PC-9 (cell line): Measurements from ENCODE around the gene RUNX1. TPM values are rescaled to one million over a fixed set of nuclear protein-coding genes. Genes with fewer than 3 reads are reported as not detected.

Experiments
- BruUV-seq: library from RNA; stranded (reverse); fragments of 400-500 nt; replicated peaks from 2 replicates; lab custom pipeline; 2021; lab: Mats Ljungman, UMichigan
- CTCF ChIA-PET: fragments of 300-600 bp; sonication (Branson Sonifier 250); formaldehyde crosslinking; loops from one replicate; lab custom pipeline; 2022; ENCODE audit warnings: antibody characterized with exemption; lab: Charles Lee
- POLR2A ChIA-PET: fragments of 300-600 bp; sonication (Branson Sonifier 250); formaldehyde crosslinking; loops from one replicate; lab custom pipeline; 2022; ENCODE audit warnings: antibody characterized with exemption; ENCODE audit not compliant: unreplicated experiment; lab: Charles Lee
- DNase-seq, 2 experiments: peaks; one replicate each; pipeline versions ENCODE4 v3.0.0 to v3.0.0-alpha.2; 2015 to 2022; ENCODE audit warnings: mixed read lengths in 1 of 2
- H2AFZ ChIP-seq: fragments of 200-600 bp; sonication (generic); 2 replicates; pipeline ENCODE4 v1.8.1; 2017; ENCODE audit warnings: antibody characterized with exemption
- H3F3A ChIP-seq: fragments of 200-600 bp; sonication (generic); 2 replicates; pipeline ENCODE4 v1.8.1; 2017; ENCODE audit warnings: antibody characterized with exemption, mild to moderate bottlenecking, low read depth; ENCODE audit not compliant: insufficient read depth
- H3K27ac ChIP-seq: fragments of 200-600 bp; sonication (generic); 2 replicates; pipeline ENCODE4 v1.6.1; 2016; ENCODE audit warnings: mixed run types
- H3K27me3 ChIP-seq: fragments of 200-600 bp; sonication (generic); 2 replicates; pipeline ENCODE4 v1.6.1; 2016; ENCODE audit warnings: low read depth, mixed run types; ENCODE audit not compliant: insufficient read depth
- H3K36me3 ChIP-seq: fragments of 200-600 bp; sonication (generic); 2 replicates; pipeline ENCODE4 v1.6.1; 2016; ENCODE audit warnings: low read depth, mixed run types
- H3K4me1 ChIP-seq: fragments of 200-600 bp; sonication (generic); replicated peaks from 2 replicates; pipeline ENCODE4 v1.6.1; 2016; ENCODE audit warnings: mixed run types; ENCODE audit not compliant: insufficient read depth
- H3K4me2 ChIP-seq: fragments of 200-600 bp; sonication (generic); 2 replicates; pipeline ENCODE4 v1.6.1; 2017; ENCODE audit warnings: mixed run types
- H3K4me3 ChIP-seq: fragments of 200-600 bp; sonication (generic); 2 replicates; pipeline ENCODE4 v1.6.1; 2016; ENCODE audit warnings: mixed run types
- H3K79me2 ChIP-seq: fragments of 200-600 bp; sonication (generic); 2 replicates; pipeline ENCODE4 v1.6.1; 2017; ENCODE audit warnings: low read depth, mixed run types
- H3K9me2 ChIP-seq: fragments of 200-600 bp; sonication (generic); 2 replicates; pipeline ENCODE4 v1.8.1; 2017; ENCODE audit warnings: mild to moderate bottlenecking; ENCODE audit not compliant: insufficient read depth
- H3K9me3 ChIP-seq: fragments of 200-600 bp; sonication (generic); 2 replicates; pipeline ENCODE4 v1.8.1; 2016; ENCODE audit warnings: low read depth; ENCODE audit not compliant: insufficient read depth
- H4K20me1 ChIP-seq: fragments of 200-600 bp; sonication (generic); 2 replicates; pipeline ENCODE4 v1.8.1; 2017; ENCODE audit not compliant: insufficient read depth
- EZH2 ChIP-seq: fragments of 200-600 bp; sonication (generic); IDR thresholded peaks from 2 replicates; pipeline ENCODE4 v1.8.0; 2017; ENCODE audit warnings: antibody characterized with exemption, low read depth
- intact Hi-C: fragments of 100-400 bp; cut with micrococcal nuclease; formaldehyde crosslinking; loops from one replicate; pipeline ENCODE4 v1.10.0; 2022; ENCODE audit not compliant: unreplicated experiment
- total RNA-seq: library from RNA; stranded (reverse); gene quantifications from 2 replicates; pipeline ENCODE4 v1.2.3, GENCODE V29; 2021
- TF ChIP-seq, protein P1 (sequence below): fragments of 200-600 bp; sonication (generic); conservative IDR thresholded peaks from 2 replicates; pipeline ENCODE4 v1.6.1; 2017; ENCODE audit warnings: mixed run types, antibody characterized with exemption, mild to moderate bottlenecking, moderate library complexity

The RUNX1 gene
- total RNA-seq, 1 experiment from 2014 or later = 58.5 TPM

DNA sequence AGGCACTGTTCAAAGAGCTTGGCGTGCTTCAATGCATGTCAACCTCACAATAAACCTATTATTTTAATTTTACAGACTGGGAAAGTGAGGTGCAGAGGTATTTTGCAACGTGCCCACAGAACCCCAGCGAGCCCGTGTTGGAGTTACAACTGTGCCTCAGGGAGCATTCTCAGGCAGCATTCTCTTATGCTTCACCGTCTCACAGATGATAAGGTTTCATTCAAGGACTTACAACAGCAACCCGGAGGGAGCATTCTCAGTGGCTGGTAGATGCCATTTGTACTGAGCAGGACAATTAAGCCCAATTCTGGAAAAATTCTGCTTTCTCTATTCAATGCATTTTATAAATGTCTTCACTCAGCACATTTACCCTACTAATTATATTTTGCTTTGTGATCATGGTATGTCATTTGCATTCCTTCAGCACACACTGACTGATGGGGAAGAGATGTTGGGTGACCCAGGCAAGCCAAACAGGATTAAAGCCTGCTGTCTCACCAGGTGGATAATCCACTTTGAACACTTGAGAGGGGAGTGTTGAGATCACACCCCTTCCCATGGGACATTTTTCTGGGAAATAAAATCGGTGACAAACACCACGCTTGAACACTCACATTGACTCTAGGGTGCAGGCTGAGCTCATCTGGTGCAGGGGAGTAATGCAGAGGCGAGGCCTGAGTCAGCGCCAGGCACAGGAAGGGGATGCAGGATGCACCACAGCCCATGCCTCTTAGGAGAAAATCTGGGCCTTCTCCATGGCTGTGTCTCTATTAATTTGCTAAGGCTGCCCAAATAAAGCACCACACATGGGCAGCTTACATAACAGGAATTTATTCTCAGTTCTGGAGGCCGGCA is 266.4 kb downstream of the RUNX1 start:
- Histone ChIP-seq H3K27me3 (no peaks in the 10 kb centered on the region), H3K4me2 (no peak overlapping the region), H3K79me2 (no peaks in the 10 kb centered on the region), H3K36me3 (no peaks in the 10 kb centered on the region), H4K20me1 (no peaks in the 10 kb centered on the region), H3K4me1 (no peaks in the 10 kb centered on the region), H2AFZ (no peak overlapping the region), H3K27ac (no peak overlapping the region), H3K9me3 (no peaks in the 10 kb centered on the region), H3K4me3 (no peak overlapping the region), H3K9me2 (no peaks in the 10 kb centered on the region), H3F3A (peaks cover 5% of the 10 kb centered on the region; the same call in 1 of the 2 replicates)
- TF ChIP-seq, protein P1, sequence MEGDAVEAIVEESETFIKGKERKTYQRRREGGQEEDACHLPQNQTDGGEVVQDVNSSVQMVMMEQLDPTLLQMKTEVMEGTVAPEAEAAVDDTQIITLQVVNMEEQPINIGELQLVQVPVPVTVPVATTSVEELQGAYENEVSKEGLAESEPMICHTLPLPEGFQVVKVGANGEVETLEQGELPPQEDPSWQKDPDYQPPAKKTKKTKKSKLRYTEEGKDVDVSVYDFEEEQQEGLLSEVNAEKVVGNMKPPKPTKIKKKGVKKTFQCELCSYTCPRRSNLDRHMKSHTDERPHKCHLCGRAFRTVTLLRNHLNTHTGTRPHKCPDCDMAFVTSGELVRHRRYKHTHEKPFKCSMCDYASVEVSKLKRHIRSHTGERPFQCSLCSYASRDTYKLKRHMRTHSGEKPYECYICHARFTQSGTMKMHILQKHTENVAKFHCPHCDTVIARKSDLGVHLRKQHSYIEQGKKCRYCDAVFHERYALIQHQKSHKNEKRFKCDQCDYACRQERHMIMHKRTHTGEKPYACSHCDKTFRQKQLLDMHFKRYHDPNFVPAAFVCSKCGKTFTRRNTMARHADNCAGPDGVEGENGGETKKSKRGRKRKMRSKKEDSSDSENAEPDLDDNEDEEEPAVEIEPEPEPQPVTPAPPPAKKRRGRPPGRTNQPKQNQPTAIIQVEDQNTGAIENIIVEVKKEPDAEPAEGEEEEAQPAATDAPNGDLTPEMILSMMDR = no peak
- TF ChIP-seq EZH2 = no peak
- BruUV-seq = no TSS peak
- POLR2A ChIA-PET = no interaction called here
- intact Hi-C loops = loop anchor here (2.0 kb wide), 1 partner anchor 64 kb away; no protein-coding TSS in a partner anchor
- CTCF ChIA-PET = no interaction called here
- no peak for DNase-seq

DNA sequence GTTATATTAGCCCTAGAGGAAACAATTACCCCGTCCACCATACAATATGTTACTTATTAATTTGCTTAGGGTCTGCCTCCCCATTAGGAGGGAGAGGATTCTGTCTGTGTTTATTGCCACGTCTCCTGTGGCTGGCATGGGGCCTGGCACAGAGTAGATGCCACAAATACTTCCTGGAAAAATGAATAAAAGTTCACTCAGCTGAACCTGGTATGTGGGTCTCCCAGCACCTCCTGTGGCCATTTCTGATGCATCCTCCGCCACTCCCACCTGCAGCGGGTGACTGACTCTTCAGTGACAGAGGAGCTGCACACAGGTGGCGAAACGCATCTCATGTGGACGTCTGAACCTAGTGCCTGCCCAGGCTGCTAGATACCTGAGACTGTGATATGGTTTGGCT is 267.6 kb downstream of the RUNX1 start:
- intact Hi-C loops = no loop called here
- TF ChIP-seq, protein P1 = no peak
- TF ChIP-seq EZH2 = no peak
- CTCF ChIA-PET = no interaction called here

DNA sequence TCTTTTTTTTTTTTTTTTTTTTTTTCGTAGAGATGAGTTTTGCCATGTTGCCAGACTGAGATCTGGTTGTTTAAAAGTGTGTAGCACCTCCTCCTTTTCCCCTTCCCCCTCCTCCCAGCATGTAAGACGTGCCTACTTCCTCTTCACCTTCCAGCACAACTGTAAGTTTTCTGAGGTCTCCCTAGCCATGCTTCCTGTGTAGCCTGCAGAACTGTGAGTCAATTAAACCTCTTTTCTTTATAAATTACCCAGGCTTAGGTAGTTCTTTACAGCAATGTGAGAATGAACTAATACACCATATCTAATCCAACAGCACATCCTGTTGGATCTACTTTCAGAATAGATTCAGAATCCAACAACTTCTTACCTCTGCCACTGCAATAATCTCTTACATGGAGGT is 269.2 kb downstream of the RUNX1 start:
- CTCF ChIA-PET = no interaction called here

More for the DNA sequence above, 267.6 kb downstream of the RUNX1 start:
- Histone ChIP-seq H2AFZ (no peak overlapping the region), H3K4me3 (no peak overlapping the region), H3K79me2 (no peaks in the 10 kb centered on the region), H3K9me2 (no peaks in the 10 kb centered on the region), H3K4me1 (no peaks in the 10 kb centered on the region), H3K9me3 (no peaks in the 10 kb centered on the region), H3K27me3 (no peaks in the 10 kb centered on the region), H3K4me2 (no peak overlapping the region), H4K20me1 (no peaks in the 10 kb centered on the region), H3K27ac (no peak overlapping the region), H3K36me3 (no peaks in the 10 kb centered on the region), H3F3A (no peaks in the 10 kb centered on the region; the same call in 1 of the 2 replicates)
- no peak for DNase-seq
- POLR2A ChIA-PET = no interaction called here
- BruUV-seq = no TSS peak

More for the DNA sequence above, 269.2 kb downstream of the RUNX1 start:
- Histone ChIP-seq H3F3A (peaks cover 5% of the 10 kb centered on the region; the same call in 1 of the 2 replicates), H3K79me2 (no peaks in the 10 kb centered on the region), H3K4me2 (no peak overlapping the region), H3K4me3 (no peak overlapping the region), H3K27ac (no peak overlapping the region), H4K20me1 (no peaks in the 10 kb centered on the region), H3K9me3 (no peaks in the 10 kb centered on the region), H3K27me3 (no peaks in the 10 kb centered on the region), H3K9me2 (no peaks in the 10 kb centered on the region), H2AFZ (no peak overlapping the region), H3K36me3 (no peaks in the 10 kb centered on the region), H3K4me1 (peaks cover 8% of the 10 kb centered on the region)
- TF ChIP-seq EZH2 = no peak
- TF ChIP-seq, protein P1 = no peak
- BruUV-seq = no TSS peak
- no peak for DNase-seq
- intact Hi-C loops = no loop called here
- POLR2A ChIA-PET = interaction anchor here (0.7 kb wide), 1 partner anchor 520 kb away, joined by 3 read pairs; no protein-coding TSS in a partner anchor
